ENCODE data around the gene DHX29.

Gene DHX29

DNA sequence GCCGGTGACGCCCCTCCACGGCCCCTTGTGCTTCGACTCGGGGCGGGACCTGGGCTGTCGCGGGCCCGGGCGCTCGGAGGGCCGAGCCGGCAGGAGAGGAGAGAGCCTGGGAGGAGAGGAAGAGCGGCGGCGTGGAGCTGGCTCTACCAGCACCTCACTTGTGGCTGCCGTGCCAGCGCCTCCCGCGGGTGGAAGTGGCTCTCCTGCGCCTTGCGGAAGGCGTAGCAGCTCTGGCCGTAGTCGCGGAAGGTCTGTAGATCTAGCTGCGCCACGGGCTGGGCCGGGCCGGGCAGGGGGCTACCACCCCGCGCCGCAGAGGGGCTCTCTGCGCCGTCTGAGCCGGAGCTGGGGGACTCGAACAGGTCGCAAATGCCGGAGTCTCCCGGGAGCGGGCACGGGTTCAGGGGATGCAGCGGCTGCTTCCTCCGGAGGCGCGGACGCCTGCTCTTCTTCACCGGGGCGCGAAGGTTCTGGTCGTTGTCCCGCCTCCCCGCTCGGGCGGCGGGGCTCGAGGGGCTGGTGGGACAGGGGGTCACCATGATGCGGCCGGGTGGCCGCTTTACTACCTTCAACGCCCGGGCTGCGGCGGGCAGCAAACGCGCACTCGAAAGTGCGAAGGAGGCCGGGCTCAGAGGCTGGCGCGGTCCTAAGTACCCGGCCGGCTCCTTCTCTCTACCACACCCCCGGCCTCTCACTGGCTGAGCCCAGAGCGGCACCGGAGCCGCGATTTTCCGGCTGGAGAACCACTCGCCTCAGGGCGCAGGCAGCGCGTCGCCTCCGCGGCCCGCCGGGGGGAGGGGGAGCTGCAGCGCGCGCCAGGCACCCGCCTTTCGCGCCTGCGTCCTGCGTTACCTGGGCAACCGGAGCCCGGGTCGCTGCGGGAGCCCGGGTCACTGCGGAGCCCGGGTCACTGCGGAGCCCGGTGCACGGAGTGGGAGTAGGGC is 74.2 kb downstream of the DHX29 start, which contains the start of gene CCNO:
Gene CCNO (minus strand): TSS at position 624 of the 944 bp plus-strand sequence. CDS start 85 bp downstream, at position 539.
- H3K4me3 ChIP-seq (ENCODE audit: low read depth, low read length) = peak within 1 kb of the TSS; percentile 58
- TF ChIP-seq, protein P1, sequence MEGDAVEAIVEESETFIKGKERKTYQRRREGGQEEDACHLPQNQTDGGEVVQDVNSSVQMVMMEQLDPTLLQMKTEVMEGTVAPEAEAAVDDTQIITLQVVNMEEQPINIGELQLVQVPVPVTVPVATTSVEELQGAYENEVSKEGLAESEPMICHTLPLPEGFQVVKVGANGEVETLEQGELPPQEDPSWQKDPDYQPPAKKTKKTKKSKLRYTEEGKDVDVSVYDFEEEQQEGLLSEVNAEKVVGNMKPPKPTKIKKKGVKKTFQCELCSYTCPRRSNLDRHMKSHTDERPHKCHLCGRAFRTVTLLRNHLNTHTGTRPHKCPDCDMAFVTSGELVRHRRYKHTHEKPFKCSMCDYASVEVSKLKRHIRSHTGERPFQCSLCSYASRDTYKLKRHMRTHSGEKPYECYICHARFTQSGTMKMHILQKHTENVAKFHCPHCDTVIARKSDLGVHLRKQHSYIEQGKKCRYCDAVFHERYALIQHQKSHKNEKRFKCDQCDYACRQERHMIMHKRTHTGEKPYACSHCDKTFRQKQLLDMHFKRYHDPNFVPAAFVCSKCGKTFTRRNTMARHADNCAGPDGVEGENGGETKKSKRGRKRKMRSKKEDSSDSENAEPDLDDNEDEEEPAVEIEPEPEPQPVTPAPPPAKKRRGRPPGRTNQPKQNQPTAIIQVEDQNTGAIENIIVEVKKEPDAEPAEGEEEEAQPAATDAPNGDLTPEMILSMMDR (IDR thresholded peaks at IDR 0.05; ENCODE audit: borderline replicate concordance, insufficient read depth, low read depth, low read length) = 0 out of 2 replicates have a peak, but pooled peaks have one; percentile 10

DNA sequence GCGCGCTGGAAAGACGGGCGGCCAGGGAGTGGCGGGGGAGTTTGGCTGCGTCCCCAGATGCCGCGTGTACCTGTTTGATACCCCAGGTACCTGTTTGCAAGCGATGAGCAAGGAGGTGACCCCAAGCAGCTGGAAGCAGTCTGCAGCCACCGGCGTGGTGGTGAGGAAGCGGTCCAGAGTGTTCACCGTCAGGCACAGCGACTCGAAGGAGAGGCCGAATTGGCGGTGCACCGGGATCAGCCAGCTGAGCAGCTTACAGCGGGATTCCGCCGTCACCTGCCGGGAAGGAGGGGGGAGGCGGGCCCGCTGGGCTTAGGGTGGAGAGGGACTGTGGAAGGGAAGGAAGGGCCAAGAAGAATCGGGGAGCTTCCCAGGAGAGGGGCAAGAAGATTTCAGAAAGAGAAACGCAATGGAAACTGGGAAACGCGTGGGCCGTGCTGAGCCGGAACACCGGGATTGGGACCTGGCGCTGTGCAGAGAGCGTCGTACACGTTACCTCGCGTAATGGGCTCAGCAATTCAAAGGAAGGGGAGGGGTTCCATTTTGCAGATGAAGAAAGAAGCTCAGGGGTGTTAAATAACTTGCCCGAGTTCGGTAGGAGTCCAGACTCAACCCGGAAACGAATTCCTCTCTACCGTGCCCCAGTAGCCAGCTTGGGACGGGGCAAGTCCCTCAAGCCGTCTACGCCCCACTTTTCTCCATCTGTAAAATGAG is 75.1 kb downstream of the DHX29 start:
- peak overlapping the region; percentile 58 for H3K4me3 ChIP-seq (ENCODE audit: low read depth, low read length)
- TF ChIP-seq, protein P1 (IDR thresholded peaks at IDR 0.05; ENCODE audit: borderline replicate concordance, insufficient read depth, low read depth, low read length) = no peak

DNA sequence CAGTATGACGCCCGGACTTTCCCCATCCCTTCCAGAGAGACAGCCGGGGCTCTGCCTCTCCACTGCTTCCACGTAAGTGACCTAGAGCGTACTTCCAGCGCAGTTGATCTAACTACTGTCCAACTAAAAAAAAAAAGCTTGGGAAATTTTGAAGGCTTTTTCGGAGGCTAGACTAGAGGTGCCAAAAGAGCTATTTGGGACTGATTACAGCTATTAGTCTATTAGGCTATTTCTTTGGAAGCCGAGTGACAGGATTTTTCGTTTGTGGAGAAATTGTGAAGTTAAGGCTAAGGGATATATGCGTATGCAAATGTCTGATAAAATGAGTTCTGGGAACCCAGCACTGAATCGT is 75.6 kb downstream of the DHX29 start:
- TF ChIP-seq, protein P1 (IDR thresholded peaks at IDR 0.05; ENCODE audit: borderline replicate concordance, insufficient read depth, low read depth, low read length) = no peak
- no peak overlapping the region for H3K4me3 ChIP-seq (ENCODE audit: low read depth, low read length)

DNA sequence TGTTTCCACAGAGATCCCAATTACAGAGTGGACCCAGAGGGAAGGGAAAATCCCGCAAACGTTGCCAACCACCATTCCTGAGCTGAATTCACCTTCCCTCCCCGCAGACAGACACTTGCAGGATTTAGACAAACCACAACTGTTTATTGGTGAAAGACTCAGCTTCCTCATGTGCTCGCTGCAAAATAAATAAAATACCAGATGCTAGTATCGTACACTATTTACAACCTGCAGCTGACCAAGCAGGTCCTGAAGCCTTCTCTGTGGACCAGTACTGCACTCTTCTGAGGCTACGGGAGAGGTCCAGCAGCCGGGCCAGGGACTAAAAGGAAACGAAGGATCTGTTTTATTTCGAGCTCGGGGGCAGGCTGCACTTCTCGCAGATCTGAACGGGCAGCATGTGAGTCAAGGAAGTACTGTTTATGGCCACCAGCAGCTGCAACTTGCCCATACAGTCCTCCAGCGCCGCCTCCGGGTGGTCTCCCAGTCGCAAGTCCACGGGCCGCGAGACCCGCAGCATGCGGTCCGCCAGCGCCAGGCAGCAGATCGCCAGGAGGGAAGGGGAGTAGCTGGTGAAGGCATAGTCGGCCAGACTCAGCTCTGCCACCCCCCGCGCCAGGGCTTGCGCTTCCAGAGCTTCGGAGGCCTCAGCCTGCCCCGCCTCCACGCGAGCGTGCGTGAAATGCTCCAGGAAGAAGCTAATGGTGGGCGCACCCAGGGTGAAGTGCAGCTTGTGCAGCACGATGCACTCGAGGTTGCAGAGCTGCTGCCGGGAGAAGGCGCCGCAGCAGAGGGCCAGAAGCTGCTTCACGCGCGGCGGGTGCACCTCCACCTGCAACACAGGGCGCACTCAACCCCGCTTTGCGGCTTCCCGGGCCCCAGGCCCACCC is 76.2 kb downstream of the DHX29 start:
- no peak overlapping the region for H3K4me3 ChIP-seq (ENCODE audit: low read depth, low read length)
- TF ChIP-seq, protein P1 (IDR thresholded peaks at IDR 0.05; ENCODE audit: borderline replicate concordance, insufficient read depth, low read depth, low read length) = no peak

DNA sequence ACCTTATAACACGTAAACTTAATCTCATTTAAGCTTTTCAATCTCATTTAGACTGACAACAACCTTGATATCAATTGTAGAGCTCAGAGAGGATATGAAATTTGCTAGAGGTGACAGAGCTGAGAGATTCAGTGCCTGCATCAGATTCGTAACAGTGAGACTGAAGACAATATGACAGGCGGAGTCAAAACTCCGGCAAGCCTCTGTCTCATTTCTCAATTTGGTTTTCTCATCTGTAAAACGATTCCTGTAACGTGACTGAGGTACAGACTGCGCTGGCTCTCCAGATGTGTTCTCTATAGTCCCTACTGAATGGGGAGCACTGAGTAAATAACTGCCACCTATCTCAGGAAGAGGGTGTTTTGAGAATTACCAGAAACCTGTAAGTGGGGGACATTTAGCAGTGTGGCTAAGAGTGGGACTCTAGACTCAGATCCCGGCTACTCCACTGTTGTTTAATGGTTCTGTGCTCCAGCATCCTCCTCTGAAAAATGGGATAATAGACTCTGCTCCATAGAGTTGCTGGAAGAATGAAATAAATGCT is 77.3 kb downstream of the DHX29 start:
- H3K4me3 ChIP-seq (ENCODE audit: low read depth, low read length) = no peak overlapping the region
- TF ChIP-seq, protein P1 (IDR thresholded peaks at IDR 0.05; ENCODE audit: borderline replicate concordance, insufficient read depth, low read depth, low read length) = no peak

DNA sequence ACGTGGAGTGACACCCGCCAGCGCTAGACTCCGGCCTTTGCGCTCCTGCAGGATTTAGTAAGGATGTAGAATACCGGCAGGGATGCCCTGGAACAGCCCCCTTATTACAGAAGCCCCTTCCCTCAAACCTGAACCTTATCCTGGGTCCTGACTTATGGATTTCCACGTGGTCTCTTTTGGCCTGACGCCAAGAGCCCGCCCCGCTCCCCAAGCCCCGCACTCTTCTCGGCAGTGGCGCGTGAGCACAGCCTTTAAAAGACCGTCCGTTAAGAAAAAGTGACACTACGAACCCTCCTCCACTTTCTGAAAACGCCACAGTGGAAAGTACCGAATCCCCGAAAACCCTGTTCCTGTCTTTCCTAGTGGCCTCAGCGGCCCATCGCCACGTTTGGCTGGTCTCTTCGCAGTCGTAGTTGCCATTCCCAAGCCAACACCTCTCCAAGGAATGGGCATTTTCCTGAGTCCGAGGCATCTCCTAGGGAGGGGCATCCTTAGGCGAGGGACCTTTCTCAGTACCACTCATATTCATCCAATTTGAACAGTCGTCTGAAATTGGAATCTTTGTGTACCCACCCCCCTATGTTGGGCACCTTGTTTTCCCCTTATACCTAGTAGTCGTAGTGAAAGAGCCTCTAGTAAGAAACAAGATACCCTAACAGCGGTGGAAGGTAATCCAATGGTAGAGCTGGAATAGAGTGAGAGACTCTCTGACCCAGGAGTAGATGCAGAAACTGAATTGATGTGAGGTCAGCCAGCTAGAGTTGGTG is 79.6 kb downstream of the DHX29 start:
- TF ChIP-seq, protein P1 (IDR thresholded peaks at IDR 0.05; ENCODE audit: borderline replicate concordance, insufficient read depth, low read depth, low read length) = no peak
- peak overlapping the region; percentile 48 for H3K4me3 ChIP-seq (ENCODE audit: low read depth, low read length)
